Cerebellar cortex (tissue), 1 donor: Measurements from ENCODE around the gene FSD1L.
"Not testable (repeated sequence)": the region's sequence is repeated elsewhere in the genome, so short reads cannot be mapped to it uniquely, and the experiment has no call there.

Source experiments
- DNase-seq: peaks from one replicate; pipeline ENCODE4 v3.0.0-alpha.2; 2015; ENCODE audit warnings: low spot score

The FSD1L gene

DNA sequence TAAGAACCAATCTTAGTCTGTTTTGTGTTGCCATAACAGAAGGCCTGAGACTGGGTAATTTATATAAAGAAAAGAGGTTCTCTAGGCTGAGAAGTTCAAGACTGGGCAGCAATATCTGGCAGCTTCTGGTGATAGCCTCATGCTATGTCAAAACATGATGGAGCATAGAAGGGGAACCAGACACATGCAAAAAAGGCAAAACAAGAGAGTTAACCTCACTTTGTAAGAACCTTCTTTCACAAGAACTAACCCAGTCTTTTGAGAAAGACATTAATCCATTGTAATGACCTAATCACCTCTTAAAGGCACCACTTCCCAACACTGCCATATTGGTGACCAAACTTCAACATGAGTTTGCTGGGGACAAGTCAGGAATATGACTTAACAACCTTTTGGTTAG, 37.3 kb downstream of the FSD1L start:
- DNase-seq = no peak

DNA sequence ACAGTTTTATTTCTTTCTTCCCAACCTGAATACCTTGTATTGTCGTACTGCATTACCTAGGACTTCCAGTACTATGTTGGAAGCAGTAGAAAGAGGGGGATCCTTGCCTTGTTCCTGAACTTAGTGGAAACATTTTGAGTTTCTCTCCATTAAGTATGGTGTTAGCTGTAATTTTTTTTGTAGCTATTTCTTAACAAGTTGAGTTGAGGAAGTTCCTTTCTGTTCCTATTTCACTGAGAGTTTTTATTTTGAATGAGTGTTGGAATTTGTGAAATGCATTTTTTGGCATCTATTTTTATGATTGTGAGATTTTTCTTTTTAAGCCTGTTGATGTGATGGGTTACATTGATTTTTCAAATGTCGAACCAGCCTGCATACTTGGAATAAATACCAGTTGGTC, 49.0 kb downstream of the FSD1L start:
- no peak for DNase-seq

DNA sequence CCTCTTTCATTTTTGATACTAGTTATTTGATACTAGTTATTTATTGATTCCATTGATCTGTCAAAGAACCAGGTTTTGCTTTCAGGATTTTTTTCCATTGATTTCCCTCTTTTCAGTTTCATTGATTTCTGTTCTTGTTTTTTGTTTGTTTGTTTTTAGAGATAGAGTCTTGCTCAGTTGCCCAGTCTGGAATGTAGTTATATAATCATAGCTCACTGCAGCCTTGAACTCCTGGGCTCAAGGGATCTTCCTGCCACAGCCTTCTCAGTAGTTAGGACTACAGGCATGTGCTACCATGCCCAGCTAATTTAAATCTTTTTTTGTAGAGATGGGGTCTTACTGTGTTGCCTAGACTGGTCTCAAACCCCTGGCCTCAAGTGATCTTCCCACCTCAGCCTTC, 49.9 kb downstream of the FSD1L start:
- no peak for DNase-seq

DNA sequence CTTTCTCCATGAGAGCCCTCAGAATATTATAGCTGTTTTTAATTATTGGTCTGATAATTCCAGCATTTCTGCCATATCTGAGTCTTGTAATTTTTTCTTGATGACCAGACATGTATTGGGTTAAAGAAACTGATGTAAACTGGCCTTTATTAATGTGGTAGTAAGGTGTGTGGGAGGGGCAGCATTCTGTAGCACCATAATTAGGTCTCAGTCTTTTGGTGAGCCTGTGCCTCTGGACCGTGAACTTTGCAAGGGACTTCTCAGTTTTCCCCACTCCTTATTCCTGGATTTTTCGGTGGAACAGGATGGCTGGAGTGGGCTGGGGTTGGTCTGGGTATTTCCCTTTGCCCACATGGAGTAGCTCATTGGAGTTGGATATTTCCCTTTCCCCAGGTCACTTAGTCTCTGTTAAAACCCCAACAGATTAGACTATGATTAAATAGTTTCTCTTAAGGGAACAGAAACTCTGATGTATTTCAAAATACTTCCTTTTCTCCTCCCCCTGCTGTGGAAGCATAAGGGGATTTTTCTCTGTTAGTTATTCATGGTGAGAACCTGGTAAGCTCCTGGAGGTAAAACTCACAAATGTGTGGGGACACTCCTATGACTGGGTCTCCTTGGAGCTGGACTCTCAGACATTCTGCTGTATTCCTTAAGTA, 52.4 kb downstream of the FSD1L start:
- no peak for DNase-seq

DNA sequence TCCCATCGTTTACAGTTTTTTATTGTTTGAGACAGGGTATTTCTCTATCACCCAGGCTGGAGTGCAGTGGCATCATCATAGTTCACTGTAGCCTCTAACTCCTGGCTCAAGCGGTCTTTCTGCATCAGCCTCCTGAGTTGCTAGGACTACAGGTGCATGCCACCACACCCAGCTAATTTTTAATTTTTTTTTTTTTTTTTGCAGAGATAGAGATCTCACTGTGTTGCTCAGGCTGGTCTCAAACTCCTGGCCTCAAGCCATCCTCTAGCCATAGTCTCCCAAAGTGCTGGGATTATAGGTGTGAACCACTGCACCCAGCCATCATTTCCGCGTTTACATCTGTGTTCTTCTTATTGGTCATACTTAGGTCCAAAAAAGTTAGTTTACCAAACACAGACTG, 53.6 kb downstream of the FSD1L start:
- no peak for DNase-seq

DNA sequence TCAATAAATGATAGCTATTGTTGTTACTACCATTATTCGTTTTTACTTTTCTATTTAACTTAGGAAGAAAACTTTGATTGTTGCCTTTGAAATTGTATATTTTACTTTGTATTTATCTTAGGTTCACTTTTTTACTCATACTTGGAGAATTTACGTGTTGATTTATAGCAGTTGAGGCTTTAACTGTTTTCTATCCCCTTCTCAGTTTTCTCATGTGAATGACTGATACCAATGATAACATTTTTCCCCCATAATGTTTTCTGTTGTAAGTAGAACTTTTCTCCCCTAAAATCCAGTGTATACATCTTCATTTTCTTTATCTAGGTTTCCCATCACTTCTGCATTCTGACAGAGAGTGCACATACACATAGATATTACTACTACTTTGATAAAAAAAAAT, 54.4 kb downstream of the FSD1L start:
- DNase-seq = no peak

DNA sequence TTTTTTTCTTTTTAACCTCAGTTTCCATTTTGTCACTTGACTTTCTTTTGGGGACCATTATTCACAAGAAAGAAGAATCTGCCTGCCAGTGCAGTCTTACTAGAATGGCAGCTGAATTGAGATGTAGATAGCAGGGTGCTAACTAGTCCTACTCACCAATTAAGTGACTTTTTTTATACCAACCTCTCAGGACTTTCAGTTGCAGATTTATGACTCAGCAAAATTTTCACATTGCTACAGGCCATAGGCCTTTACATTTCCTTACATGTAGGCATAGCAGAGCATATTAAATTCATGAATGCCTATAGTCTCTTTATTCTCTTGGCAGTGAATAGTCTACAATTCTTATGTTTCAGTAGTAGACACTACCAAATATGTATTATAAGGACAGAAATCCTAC, 56.0 kb downstream of the FSD1L start:
- DNase-seq = no peak

DNA sequence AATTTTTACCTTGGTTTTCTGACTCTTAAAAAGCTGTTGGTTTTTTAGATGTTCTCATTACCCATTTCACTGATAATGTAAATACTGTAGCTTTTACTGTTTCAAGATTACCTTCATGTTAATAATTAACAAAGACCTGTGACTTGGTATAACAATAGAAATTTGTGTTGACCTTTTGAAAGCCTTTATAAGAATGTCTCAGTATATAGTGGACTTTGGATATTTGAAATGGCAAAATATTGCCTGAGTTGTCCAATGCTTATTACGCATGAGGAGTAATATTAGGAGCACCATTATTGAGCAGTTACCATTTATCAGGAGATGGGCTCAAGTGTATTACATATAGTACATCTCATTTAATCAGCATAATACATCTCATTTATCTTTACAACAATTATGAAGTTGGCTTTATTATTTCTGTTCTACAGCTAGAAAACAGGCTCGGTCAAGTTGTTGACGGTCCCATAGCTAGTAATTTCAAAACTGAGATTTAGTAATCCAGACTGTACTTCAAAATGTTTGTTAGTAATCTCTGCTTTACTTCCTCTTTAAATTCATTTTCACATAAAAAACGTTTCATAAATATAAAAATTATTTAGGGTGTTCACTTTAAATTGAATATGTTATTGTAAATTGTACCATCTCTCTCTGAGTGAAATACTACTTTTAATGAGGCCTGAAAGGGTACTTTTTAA, 59.4 kb downstream of the FSD1L start:
- DNase-seq = no peak

DNA sequence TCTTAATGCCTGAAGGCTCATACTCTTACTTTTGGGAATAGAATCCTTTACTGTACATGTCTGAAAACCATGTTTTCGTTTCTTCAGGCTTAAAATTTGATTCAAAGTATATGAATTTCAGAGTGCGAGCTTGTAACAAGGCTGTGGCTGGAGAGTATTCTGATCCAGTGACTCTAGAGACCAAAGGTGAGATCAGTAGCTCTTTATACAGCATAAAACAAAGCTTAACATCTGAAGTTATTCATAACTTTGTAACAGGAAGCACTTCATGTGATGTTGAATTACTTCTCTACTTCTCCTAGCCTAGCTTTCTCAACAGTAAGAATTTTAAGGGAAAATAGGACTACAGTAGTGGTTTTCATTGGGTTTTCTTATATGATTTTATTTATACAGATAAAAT, 60.7 kb downstream of the FSD1L start:
- DNase-seq = no peak

DNA sequence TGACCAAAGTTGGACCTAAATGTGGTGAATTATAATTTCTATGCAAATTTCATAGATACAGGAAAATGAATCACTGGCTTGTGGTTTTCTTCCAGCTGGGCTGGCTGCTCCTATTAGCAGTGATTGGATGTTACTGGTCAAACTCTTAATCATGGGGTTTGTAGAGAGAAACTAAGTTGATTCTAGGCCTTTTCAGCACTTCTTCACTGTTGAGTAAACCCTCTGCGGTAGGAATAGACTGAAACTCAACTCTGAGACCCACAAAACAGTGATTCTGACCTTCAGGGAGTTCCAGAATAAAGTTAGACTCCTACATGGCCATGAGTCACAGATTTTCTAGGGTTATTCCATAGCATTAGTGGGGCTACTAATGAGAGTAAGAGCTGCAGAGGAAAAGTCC, 62.2 kb downstream of the FSD1L start:
- DNase-seq = no peak

DNA sequence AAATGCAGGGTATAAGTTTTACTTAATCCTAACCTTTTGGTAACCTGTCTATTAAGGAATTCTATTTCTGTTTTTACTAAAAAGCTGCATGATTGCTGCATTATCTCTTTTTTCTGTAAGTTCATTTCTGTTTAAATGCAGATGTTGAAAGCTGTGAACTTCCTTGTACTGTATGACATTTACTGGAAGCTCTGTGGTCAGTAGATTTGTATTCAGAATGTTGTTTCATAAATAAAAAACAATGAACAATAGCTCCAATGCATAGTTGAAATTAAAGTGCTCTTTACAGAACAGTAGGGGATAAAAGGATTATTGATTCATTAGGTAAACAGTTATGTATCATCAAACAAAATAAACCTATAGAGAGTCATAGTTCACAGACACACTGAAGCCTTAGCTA, 63.6 kb downstream of the FSD1L start:
- no peak for DNase-seq

DNA sequence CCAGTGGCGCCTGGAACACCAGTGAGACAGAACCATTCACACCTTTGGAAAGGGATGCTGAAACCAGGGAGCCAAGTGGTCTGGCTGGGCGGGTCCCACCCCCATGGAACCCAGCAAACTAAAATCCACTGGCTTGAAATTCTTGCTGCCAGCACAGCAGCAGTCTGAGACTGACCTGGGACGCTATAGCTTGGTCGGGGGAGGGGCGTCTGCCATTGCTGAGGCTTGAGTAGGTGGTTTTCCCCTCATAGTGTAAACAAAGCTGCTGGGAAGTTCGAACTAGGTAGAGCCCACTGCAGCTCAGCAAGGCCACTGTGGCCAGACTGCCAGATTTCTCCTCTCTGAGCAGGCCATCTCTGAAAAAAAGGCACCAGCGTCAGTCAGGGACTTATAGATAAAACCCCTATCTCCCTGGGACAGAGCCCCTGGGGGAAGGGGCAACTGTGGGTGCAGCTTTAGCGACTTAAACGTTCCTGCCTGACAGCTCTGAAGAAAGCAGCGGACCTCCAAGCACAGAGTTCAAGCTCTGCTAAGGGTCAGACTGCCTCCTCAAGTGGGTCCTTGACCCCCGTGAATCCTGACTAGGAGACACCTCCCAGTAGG, 68.1 kb downstream of the FSD1L start:
- no peak for DNase-seq

DNA sequence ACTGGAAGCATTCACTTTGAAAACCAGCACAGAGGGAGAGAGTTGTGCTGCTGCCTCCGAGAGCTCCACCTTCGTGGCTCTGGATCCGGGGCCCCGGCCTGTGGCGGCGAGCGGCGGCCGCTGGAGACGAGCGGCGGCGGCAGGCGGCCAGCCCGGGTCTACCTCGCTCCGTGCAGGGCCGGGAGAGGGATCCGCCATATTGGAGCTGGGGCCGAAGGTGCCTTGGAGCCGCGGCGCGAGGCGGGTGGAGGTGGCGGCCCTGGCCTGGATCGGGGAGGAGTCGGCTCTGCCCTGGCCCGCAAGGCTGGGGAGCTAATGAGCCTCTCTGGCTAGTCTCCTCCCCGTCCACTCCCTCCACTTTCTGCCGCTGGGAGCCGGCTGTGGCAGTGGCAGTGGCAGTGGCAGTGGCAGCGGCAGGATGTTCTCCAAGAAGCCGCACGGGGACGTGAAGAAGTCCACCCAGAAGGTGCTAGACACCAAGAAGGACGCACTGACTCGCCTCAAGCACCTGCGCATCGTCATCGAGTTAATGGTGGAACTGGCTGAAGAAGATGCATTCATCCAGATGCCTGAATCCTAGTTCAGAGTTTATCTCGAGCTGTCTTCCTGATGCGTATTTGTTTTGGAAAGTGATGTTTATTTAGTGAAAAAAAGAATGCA, 72.0 kb downstream of the FSD1L start:
- not testable (repeated sequence) for DNase-seq

DNA sequence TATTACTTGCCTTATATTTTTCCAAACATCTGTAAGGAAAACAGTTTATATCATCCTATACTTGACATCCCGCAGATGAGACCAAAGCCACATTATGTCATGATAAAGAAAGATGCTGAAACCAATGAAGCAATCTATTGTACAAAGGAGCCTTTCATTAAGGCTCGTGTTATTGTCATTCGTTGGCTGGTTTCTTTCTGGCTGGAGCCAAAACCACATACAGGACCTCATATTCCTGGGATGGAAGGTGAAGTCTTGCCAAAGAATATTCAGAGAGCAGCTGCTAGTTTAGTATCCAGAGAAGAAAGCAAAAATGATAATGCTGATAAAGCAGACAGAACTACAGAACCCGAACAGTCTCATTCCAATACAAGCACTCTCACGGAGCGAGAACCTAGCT, 73.2 kb downstream of the FSD1L start:
- DNase-seq = not testable (repeated sequence)

DNA sequence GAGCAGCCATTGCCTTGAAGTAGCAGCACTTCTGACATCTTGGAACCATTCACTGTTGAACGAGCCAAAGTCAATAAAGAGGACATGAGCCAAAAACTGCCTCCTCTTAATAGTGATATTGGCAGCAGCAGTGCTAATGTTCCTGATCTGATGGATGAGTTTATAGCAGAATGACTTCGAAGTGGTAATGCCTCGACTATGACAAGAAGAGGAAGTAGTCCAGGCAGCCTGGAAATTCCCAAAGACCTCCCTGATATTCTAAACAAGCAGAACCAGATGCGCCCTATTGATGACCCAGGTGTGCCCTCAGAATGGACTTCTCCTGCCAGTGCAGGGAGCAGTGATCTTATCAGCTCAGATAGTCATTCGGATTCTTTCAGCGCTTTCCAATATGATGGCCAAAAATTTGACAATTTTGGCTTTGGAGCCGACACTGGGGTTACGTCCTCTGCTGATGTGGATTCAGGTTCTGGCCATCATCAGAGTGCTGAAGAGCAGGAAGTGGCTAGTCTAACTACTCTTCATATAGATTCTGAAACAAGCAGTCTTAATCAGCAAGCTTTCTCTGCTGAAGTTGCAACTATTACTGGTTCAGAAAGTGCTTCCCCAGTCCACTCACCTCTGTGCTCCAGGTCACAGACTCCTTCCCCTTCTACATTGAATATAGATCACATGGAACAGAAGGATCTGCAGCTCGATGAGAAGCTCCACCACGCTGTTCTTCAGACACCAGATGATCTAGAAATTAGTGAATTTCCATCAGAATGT, 75.0 kb downstream of the FSD1L start:
- DNase-seq = not testable (repeated sequence)

DNA sequence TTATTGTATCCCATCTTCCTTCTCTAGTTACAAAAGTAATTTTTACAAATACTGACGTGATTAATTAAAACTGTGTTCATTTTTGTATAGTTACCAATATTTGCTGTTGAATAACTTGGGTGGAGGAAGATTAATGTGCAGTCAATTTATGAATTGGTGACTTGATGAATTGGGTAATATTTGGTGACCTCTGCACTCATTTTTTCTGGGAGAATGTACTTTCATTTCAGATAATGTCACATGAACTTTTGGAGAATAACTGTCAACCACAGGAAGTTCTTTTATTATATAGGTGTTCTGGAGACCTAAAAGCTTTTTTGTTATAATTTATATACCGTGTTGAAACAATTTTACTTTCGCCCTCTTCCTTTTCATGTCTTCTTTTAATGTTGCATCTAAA, 83.7 kb downstream of the FSD1L start:
- DNase-seq = no peak

DNA sequence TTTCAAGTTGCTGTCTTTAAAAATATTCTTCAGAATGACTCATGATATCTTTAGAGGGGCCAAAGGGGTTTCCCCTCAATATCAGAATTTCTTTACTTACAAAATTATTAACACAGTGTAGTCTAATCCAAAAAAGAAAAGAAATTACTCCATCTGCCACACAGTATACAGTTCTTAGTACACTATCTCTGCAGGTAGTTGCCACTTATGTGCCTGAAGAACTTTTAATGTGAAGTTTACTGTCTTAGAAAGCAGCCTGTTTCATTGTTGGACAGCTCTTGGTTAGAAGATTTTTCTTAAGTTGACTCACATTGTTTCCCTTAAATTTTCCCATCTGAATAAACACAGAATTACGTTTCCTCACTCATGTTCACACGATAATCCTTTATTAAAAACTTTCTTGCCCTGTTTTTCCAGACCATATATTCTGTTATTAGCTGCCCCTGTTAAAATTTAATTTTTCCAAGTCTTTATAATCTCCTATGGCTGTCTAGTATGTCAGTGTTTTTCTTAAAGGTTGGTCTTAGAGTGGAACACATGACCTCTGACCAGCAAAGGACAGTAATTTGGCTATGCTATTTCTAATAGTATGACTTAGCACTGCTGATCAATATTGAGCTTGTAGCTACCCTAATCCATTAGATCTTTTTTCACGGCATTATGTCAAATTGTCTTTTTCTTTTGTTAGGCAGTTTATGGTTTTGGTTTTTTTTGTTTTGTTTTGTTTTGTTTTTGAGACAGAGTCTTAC, 88.3 kb downstream of the FSD1L start:
- no peak for DNase-seq

DNA sequence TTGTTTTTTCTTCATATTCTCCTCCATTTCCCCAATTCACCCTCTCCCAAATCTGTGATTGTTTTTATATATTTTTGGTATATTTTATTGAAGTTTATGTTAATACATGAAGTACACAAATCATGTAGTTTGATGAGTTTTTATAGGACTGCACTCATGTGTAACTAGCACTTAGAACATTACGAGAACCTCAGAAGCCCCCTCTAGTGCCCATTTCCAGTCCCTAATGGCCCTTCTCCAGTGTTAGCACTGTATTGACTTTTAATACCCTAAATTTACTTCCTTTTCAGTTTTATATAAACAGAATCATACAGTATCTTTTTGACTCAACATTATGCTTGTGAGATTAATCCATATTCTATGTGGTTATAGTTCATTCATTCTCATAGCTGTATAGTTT, 91.6 kb downstream of the FSD1L start:
- no peak for DNase-seq

DNA sequence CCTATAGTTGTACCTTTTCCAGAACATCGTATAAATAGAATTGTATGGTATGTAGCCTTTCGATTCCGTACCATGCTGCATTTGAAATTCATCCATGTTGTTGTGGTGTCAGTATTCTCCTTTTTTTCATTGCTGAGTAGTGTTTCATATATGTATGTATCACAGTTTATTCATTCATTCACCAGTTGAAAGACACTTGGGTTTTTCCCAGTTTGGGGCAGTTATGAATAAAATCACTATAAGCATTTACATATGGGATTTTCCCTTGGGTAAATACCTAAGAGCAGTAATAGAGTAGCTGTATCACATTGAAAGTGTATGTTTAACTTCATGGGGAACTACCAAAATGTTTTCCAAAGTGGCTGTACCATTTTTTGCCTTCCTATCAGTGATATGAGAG, 94.0 kb downstream of the FSD1L start:
- DNase-seq = no peak

DNA sequence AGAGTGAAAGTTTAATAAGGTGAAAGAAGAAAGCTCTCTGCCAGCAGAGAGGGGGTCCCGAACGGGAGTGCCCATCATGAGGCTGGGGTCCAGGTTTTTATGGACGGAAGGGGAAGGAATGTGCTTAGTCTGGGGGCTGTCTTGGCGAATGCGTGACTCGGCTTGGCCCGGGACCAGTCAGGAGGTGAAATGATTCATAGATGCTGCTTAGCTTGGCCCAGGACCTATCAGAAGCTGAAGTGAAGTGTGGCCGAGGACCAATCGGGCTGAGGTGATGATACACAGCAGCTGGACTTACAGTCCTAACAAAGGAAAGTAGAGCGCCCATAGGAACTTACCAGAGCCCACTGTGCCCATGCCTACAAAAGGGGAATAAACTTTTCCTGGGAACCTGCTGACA, 106.2 kb downstream of the FSD1L start:
- no peak for DNase-seq

DNA sequence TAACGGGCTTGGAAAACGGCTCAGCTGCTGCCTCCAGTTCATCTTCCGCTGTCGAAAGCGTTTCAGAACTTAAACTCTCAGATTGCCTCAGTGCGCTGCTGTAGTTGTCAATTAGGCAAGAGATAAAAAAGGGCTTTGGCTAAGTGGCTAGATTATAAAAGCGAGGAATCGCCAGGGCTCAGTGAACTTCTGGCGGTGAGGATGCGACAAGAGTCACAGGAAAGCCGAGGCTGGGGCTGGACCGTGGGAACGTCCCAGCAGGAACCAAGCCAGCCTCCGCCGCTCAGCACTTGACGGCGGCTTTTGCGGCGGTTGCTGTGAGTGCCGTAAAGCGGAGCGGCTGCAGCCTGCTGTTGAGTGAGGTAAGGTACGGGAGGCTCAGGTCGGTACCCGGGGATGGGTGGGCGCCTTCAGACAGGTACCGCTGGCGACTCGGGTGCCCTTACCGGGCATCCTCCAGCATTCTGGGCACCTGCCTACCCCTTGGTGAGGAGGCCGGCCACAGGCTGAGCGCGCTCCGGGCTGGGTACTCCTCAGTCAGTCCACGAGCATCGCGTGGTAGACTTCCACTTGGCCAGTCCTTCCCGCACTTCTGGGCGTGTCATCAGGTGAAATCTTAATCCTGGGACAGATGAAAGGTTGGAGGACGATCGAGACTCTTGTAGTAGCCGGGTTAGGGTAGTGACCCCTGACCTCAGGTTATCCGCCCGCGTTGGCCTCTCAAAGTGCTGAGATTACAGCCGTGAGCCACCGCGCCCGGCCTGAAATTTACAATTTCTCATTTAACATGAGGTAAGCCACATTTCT, 110.2 kb downstream of the FSD1L start, which contains the start of gene FKTN:
Gene FKTN (plus strand): TSS at position 328 of the 807 bp plus-strand sequence. CDS start 16,902 bp downstream, outside the sequence.
- DNase-seq = peak; percentile 90
